ENCODE measurements around the gene ANKRD44. TPM values are rescaled to one million over a fixed set of nuclear protein-coding genes. Genes with fewer than 3 reads are reported as not detected.

Gene ANKRD44
- total and polyA plus RNA-seq, 2 of the 8 experiments (the other 6 are each of a cell fraction or from before 2014, with no cell fraction given) = 1.2 to 1.3 TPM

GRCh38 chr2:197247083-197247482 is 63.5 kb downstream of the ANKRD44 start:
- no peak overlapping the region for H4K8ac ChIP-seq (ENCODE audit: extremely low read depth, insufficient read depth, low read length)
- no peak overlapping the region for H3K56ac ChIP-seq (replicated peaks; ENCODE audit: insufficient read length, low read depth, low read length)
- no peaks in the 10 kb centered on the region for H3K79me2 ChIP-seq (ENCODE audit: control insufficient read depth in 1 of 2, insufficient read depth in 2 of 2, low read length in 2 of 2)
- H3K4ac ChIP-seq (replicated peaks; ENCODE audit: insufficient read length, low read depth, low read length) = no peak overlapping the region
- H3K9ac ChIP-seq (replicated peaks in 1 of 4; ENCODE audit: extremely low read depth in 1 of 4, low read depth in 3 of 4, low read length in 3 of 4) = no peak overlapping the region
- H3K36me3 ChIP-seq (ENCODE audit: control insufficient read depth in 2 of 4, insufficient read depth in 4 of 4, low read length in 3 of 4) = no peaks in the 10 kb centered on the region
- H3K4me1 ChIP-seq (replicated peaks in 1 of 4; ENCODE audit: control insufficient read depth in 3 of 4, insufficient read depth in 4 of 4, low read length in 3 of 4) = no peaks in the 10 kb centered on the region
- no peaks in the 10 kb centered on the region for H4K20me1 ChIP-seq (replicated peaks in 1 of 2; ENCODE audit: control insufficient read depth in 1 of 2, insufficient read depth in 2 of 2, low read length in 2 of 2)
- TF ChIP-seq CTCF (IDR thresholded peaks at IDR 0.05; ENCODE audit: control extremely low read depth in 1 of 3, insufficient read depth in 1 of 3, low read depth in 1 of 3, low read length in 3 of 3) (no peak), TBP (IDR thresholded peaks at IDR 0.05; ENCODE audit: low read depth, low read length) (no peak), POU5F1 (IDR thresholded peaks at IDR 0.05; ENCODE audit: low read depth, low read length) (no peak), CEBPB (IDR thresholded peaks at IDR 0.05; ENCODE audit: low read depth, low read length) (no peak), SAP30 (IDR thresholded peaks at IDR 0.05; ENCODE audit: insufficient read depth, insufficient replicate concordance, low read length) (no peak), MAFK (IDR thresholded peaks at IDR 0.05; ENCODE audit: low read depth, low read length) (no peak), GABPA (IDR thresholded peaks at IDR 0.05; ENCODE audit: borderline replicate concordance, insufficient read depth, low read length) (no peak), TEAD4 (IDR thresholded peaks at IDR 0.05; ENCODE audit: low read depth, low read length) (no peak)
- H3K79me1 ChIP-seq (ENCODE audit: low read depth, low read length) = no peaks in the 10 kb centered on the region
- H3K14ac ChIP-seq (ENCODE audit: insufficient read length) = no peak overlapping the region
- FAIRE-seq (no peak), DNase-seq (ENCODE audit: low read depth in 1 of 2, low spot score in 2 of 2) (no peak)
- ChIA-PET POLR2A (ENCODE audit: partially characterized antibody) (no interaction called here), CTCF (ENCODE audit: partially characterized antibody) (interaction anchor here (0.7 kb wide), 1 partner anchor 48 kb away, joined by 3 read pairs; no protein-coding TSS in a partner anchor)
- H2BK15ac ChIP-seq (ENCODE audit: low read length) = no peak overlapping the region
- no peak overlapping the region for H2AK5ac ChIP-seq (ENCODE audit: low read depth, low read length)
- no peak overlapping the region for H4K91ac ChIP-seq (replicated peaks; ENCODE audit: insufficient read length, low read length)
- no peaks in the 10 kb centered on the region for H3K27me3 ChIP-seq (replicated peaks in 1 of 4; ENCODE audit: control insufficient read depth in 3 of 4, extremely low read depth in 1 of 4, insufficient read depth in 3 of 4, low read length in 3 of 4)
- H3K9me3 ChIP-seq (ENCODE audit: insufficient read depth in 2 of 2, low read depth in 1 of 2, low read length in 1 of 2) = no peaks in the 10 kb centered on the region
- no peak overlapping the region for H2BK12ac ChIP-seq (ENCODE audit: low read depth, low read length)
- no peak overlapping the region for H3K18ac ChIP-seq (ENCODE audit: extremely low read depth, low read length)
- no peak overlapping the region for H2BK20ac ChIP-seq (ENCODE audit: low read length)
- H3K4me3 ChIP-seq (ENCODE audit: extremely low read depth in 1 of 4, insufficient read depth in 2 of 4, low read depth in 3 of 4, low read length in 4 of 4) = no peak overlapping the region
- no peak overlapping the region for H2AFZ ChIP-seq (ENCODE audit: low read length)
- H3K4me2 ChIP-seq (ENCODE audit: insufficient read depth in 1 of 2, low read depth in 2 of 2, low read length in 2 of 2) = no peak overlapping the region
- no peak overlapping the region for H2BK5ac ChIP-seq (ENCODE audit: low read depth, low read length)
- no peaks in the 10 kb centered on the region for H3K23me2 ChIP-seq (ENCODE audit: low read depth, low read length)
- no peak overlapping the region for H3K27ac ChIP-seq (ENCODE audit: low read depth, low read length)
- 90% methylated on average over 5 of the region's 5 CpGs; no CpG with 5 or more reads in 1 of the 2 experiments for WGBS, 2 experiments (ENCODE audit: extremely low coverage in 1 of 2, insufficient coverage in 1 of 2, insufficient read length in 1 of 2, insufficient replicate concordance in 2 of 2, low coverage in 1 of 2, low lambda C conversion rate in 2 of 2, missing lambda C conversion rate in 1 of 2)
- no peak overlapping the region for H2BK120ac ChIP-seq (replicated peaks; ENCODE audit: low read depth, low read length)
- H4K5ac ChIP-seq (ENCODE audit: insufficient read length, low read depth, low read length) = no peak overlapping the region
- no peak overlapping the region for H3K23ac ChIP-seq (ENCODE audit: insufficient read length)

Data from H1 (cell line).